ENCODE results near the gene POMGNT1.
"Not testable (repeated sequence)": the region's sequence is repeated elsewhere in the genome, so short reads cannot be mapped to it uniquely, and the experiment has no call there.

POMGNT1 gene

GRCh38 chr1:46244656-46245371 is 46.6 kb upstream of the POMGNT1 start:
- Histone ChIP-seq H3K36me3 (ENCODE audit: low read depth) (peaks cover 6% of the 10 kb centered on the region), H3K27ac (ENCODE audit: poor library complexity, severe bottlenecking) (no peak overlapping the region), H3K27me3 (ENCODE audit: insufficient read depth, poor library complexity, severe bottlenecking) (no peaks in the 10 kb centered on the region), H3K4me3 (ENCODE audit: severe bottlenecking) (no peak overlapping the region), H3K4me1 (ENCODE audit: insufficient read depth, poor library complexity, severe bottlenecking) (peaks cover 5% of the 10 kb centered on the region), H3K9me3 (ENCODE audit: severe bottlenecking) (no peaks in the 10 kb centered on the region)
- peak; percentile 61 for TF ChIP-seq CTCF (IDR thresholded peaks at IDR 0.05; ENCODE audit: poor library complexity, severe bottlenecking)
- ATAC-seq (ENCODE audit: low read depth): no peak
- DNase-seq (ENCODE audit: low spot score): no peak

- not testable (repeated sequence) for H3K9me3 ChIP-seq (ENCODE audit: severe bottlenecking); DNase-seq (ENCODE audit: low spot score); H3K4me1 ChIP-seq (ENCODE audit: insufficient read depth, poor library complexity, severe bottlenecking); H3K27me3 ChIP-seq (ENCODE audit: insufficient read depth, poor library complexity, severe bottlenecking); H3K27ac ChIP-seq (ENCODE audit: poor library complexity, severe bottlenecking); H3K36me3 ChIP-seq (ENCODE audit: low read depth); ATAC-seq (ENCODE audit: low read depth); H3K4me3 ChIP-seq (ENCODE audit: severe bottlenecking)
These were observed 45.6 kb upstream of the POMGNT1 start for GRCh38 chr1:46243831-46244230.

DNA sequence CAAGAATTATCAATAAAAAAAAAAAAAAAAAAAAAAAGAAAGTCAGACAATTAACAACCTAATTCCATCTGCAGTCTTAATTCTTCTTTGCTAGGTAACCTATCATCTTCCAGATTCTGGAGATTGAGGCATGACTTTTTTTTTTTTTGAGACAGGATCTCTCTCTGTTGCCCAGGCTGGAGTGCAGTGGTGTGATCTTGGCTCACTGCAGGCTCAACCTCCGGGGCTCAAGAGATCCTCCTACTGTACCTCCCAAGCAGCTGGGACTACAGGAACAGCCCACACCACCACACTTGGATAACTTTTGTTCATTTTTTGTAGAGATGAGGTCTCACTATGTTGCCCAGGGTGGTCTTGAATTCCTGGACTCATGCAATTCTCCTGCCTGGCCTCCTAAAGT is 44.7 kb upstream of the POMGNT1 start:
- ATAC-seq (ENCODE audit: low read depth): no peak

GRCh38 chr1:46241733-46242132 is 43.5 kb upstream of the POMGNT1 start:
- ATAC-seq (ENCODE audit: low read depth); H3K4me3 ChIP-seq (ENCODE audit: severe bottlenecking); H3K27me3 ChIP-seq (ENCODE audit: insufficient read depth, poor library complexity, severe bottlenecking); H3K9me3 ChIP-seq (ENCODE audit: severe bottlenecking); H3K27ac ChIP-seq (ENCODE audit: poor library complexity, severe bottlenecking); H3K4me1 ChIP-seq (ENCODE audit: insufficient read depth, poor library complexity, severe bottlenecking); H3K36me3 ChIP-seq (ENCODE audit: low read depth); DNase-seq (ENCODE audit: low spot score): not testable (repeated sequence)

More for the DNA sequence above, 44.7 kb upstream of the POMGNT1 start:
- Histone ChIP-seq H3K9me3 (ENCODE audit: severe bottlenecking) (peaks cover 4% of the 10 kb centered on the region), H3K4me1 (ENCODE audit: insufficient read depth, poor library complexity, severe bottlenecking) (no peaks in the 10 kb centered on the region), H3K4me3 (ENCODE audit: severe bottlenecking) (no peak overlapping the region), H3K36me3 (ENCODE audit: low read depth) (no peaks in the 10 kb centered on the region), H3K27me3 (ENCODE audit: insufficient read depth, poor library complexity, severe bottlenecking) (no peaks in the 10 kb centered on the region), H3K27ac (ENCODE audit: poor library complexity, severe bottlenecking) (no peak overlapping the region)
- no peak for TF ChIP-seq CTCF (IDR thresholded peaks at IDR 0.05; ENCODE audit: poor library complexity, severe bottlenecking)
- no peak for DNase-seq (ENCODE audit: low spot score)

GRCh38 chr1:46238865-46239264 is 40.6 kb upstream of the POMGNT1 start:
- not testable (repeated sequence) for H3K4me1 ChIP-seq (ENCODE audit: insufficient read depth, poor library complexity, severe bottlenecking); H3K27me3 ChIP-seq (ENCODE audit: insufficient read depth, poor library complexity, severe bottlenecking); H3K4me3 ChIP-seq (ENCODE audit: severe bottlenecking); ATAC-seq (ENCODE audit: low read depth); H3K36me3 ChIP-seq (ENCODE audit: low read depth); H3K27ac ChIP-seq (ENCODE audit: poor library complexity, severe bottlenecking); DNase-seq (ENCODE audit: low spot score); H3K9me3 ChIP-seq (ENCODE audit: severe bottlenecking)

GRCh38 chr1:46236882-46237281 is 38.6 kb upstream of the POMGNT1 start:
- H3K4me1 ChIP-seq (ENCODE audit: insufficient read depth, poor library complexity, severe bottlenecking): no peaks in the 10 kb centered on the region
- ATAC-seq (ENCODE audit: low read depth): no peak
- H3K27ac ChIP-seq (ENCODE audit: poor library complexity, severe bottlenecking): no peak overlapping the region
- TF ChIP-seq CTCF (IDR thresholded peaks at IDR 0.05; ENCODE audit: poor library complexity, severe bottlenecking): no peak
- no peak for DNase-seq (ENCODE audit: low spot score)
- H3K4me3 ChIP-seq (ENCODE audit: severe bottlenecking): no peak overlapping the region
- H3K9me3 ChIP-seq (ENCODE audit: severe bottlenecking): peaks cover 9% of the 10 kb centered on the region
- H3K27me3 ChIP-seq (ENCODE audit: insufficient read depth, poor library complexity, severe bottlenecking): no peaks in the 10 kb centered on the region
- no peaks in the 10 kb centered on the region for H3K36me3 ChIP-seq (ENCODE audit: low read depth)

DNA sequence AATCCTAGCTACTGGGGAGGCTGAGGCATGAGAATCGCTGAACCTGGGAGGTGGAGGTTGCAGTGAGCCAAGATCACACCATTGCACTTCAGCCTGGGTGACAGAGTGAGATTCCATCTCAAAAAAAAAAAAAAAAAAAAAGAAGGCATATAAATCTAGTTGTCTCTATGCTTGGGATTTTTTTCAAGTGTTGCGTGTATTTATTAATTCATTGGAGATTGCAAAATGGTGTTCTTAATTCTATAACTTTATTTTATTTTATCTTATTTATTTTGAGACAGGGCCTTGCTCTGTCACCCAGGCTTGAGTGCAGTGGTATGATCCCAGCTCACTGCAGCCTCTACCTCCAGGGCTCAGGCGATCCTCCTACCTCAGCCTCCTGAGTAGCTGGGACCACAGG is 33.0 kb upstream of the POMGNT1 start:
- H3K27me3 ChIP-seq (ENCODE audit: insufficient read depth, poor library complexity, severe bottlenecking); DNase-seq (ENCODE audit: low spot score); H3K9me3 ChIP-seq (ENCODE audit: severe bottlenecking); H3K36me3 ChIP-seq (ENCODE audit: low read depth); H3K4me3 ChIP-seq (ENCODE audit: severe bottlenecking); H3K27ac ChIP-seq (ENCODE audit: poor library complexity, severe bottlenecking); ATAC-seq (ENCODE audit: low read depth); H3K4me1 ChIP-seq (ENCODE audit: insufficient read depth, poor library complexity, severe bottlenecking): not testable (repeated sequence)
